GM12878 (cell line): ENCODE data around the gene EIF2B5.

Experiments
- BRCA1 ChIP-seq: IDR thresholded peaks from 2 replicates; pipeline ENCODE4 v1.6.1; 2011; ENCODE audit warnings: low read depth, low read length, improper control_type of control experiment
- CTCF ChIP-seq, 3 experiments: IDR thresholded peaks in 2 of 3; conservative IDR thresholded peaks in 1 of 3; 2 replicates each; pipeline ENCODE4 v1.5.1; 2011; ENCODE audit warnings: low read depth in 3 of 3, low read length in 3 of 3, mild to moderate bottlenecking in 3 of 3, control low read depth in 2 of 3, moderate library complexity in 2 of 3, inconsistent platforms in 1 of 3, mixed read lengths in 1 of 3; ENCODE audit not compliant: control insufficient read depth in 2 of 3, insufficient read depth in 1 of 3; ENCODE audit errors: extremely low read depth in 1 of 3
- ESRRA ChIP-seq: IDR thresholded peaks from 2 replicates; pipeline ENCODE4 v1.6.1; 2012; ENCODE audit warnings: mild to moderate bottlenecking, low read length, improper control_type of control experiment
- EZH2 ChIP-seq: IDR thresholded peaks from 2 replicates; pipeline ENCODE4 v1.6.1; 2012; ENCODE audit warnings: low read depth, mild to moderate bottlenecking, control low read depth, inconsistent platforms, low read length, borderline replicate concordance; ENCODE audit not compliant: control insufficient read depth
- HDAC6 ChIP-seq: fragments of 200-600 bp; sonication (generic); IDR thresholded peaks from one replicate; pipeline ENCODE4 v1.8.0; 2017; ENCODE audit warnings: antibody characterized with exemption; ENCODE audit not compliant: unreplicated experiment
- IRF3 ChIP-seq: fragments of 450-650 bp; IDR thresholded peaks from 2 replicates; pipeline ENCODE4 v1.6.1; 2014; ENCODE audit warnings: mild to moderate bottlenecking
- KDM1A ChIP-seq: fragments of 200-600 bp; sonication (generic); IDR thresholded peaks from 2 replicates; pipeline ENCODE4 v1.6.1; 2016; ENCODE audit warnings: borderline replicate concordance
- MYC ChIP-seq: IDR thresholded peaks from 2 replicates; pipeline ENCODE4 v1.6.1; 2011; ENCODE audit warnings: mild to moderate bottlenecking, low read length, moderate library complexity, inconsistent platforms; ENCODE audit not compliant: insufficient read depth, insufficient replicate concordance, insufficient read length, severe bottlenecking
- POLR2A ChIP-seq: IDR thresholded peaks from 2 replicates; pipeline ENCODE4 v1.6.1; 2011; ENCODE audit warnings: low read depth, mild to moderate bottlenecking, low read length
- POU2F2 ChIP-seq: IDR thresholded peaks from 3 replicates; pipeline ENCODE4 v1.6.1; 2011; ENCODE audit warnings: low read depth, mild to moderate bottlenecking, low read length, borderline replicate concordance
- SP1 ChIP-seq: IDR thresholded peaks from one replicate; pipeline ENCODE4 v1.6.1; 2011; ENCODE audit warnings: low read depth, low read length
- ZBTB11 ChIP-seq: fragments of 450-650 bp; formaldehyde crosslinking; IDR thresholded peaks from 2 replicates; pipeline ENCODE4 v1.5.0; 2022; ENCODE audit warnings: mild to moderate bottlenecking, missing genetic modification characterization

GRCh38 chr3:184189421-184189820, 54.3 kb downstream of the EIF2B5 start:
- TF ChIP-seq BRCA1, result no peak
- no peak for TF ChIP-seq ZBTB11 (CRISPR knock-in tag)
- no peak for TF ChIP-seq HDAC6
- no peak for TF ChIP-seq SP1
- no peak for TF ChIP-seq POLR2A
- no peak for TF ChIP-seq CTCF (IDR thresholded peaks at IDR 0.05 in 2 of 3, conservative IDR thresholded peaks at IDR 0.05 in 1 of 3; ENCODE audit: control insufficient read depth in 2 of 3, extremely low read depth in 1 of 3, insufficient read depth in 1 of 3, low read depth in 3 of 3, low read length in 3 of 3)
- TF ChIP-seq POU2F2, result no peak
- no peak for TF ChIP-seq ESRRA
- no peak for TF ChIP-seq EZH2
- no peak for TF ChIP-seq KDM1A
- no peak for TF ChIP-seq MYC
- TF ChIP-seq IRF3, result no peak
